ENCODE data around the gene ORM1. TPM values are rescaled to one million over a fixed set of nuclear protein-coding genes. Genes with fewer than 3 reads are reported as not detected.

ORM1 gene
- total RNA-seq, 1 experiment from 2014 or later = 4.4 TPM

DNA sequence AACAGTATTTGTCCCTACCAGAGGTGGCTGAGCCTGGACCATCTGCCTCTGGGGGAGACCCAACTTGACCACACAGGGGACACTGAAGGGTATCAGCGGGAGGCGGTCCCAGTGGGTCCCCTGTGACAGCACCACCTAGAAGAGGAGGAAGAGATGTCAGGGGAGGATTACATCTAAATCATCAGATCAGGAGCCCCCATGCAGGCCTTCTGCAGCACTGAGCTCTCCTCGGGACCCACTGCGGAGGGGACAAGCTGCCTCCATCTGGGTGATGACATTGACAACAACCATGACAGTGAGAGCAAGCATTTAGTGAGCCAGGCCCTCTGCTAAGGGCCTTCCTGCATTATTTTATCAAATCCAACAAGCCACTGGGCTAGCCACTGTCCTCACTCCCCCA, 19.1 kb downstream of the ORM1 start:
- no peaks in the 10 kb centered on the region for H3K27me3 ChIP-seq (ENCODE audit: insufficient read depth, low read length)
- H2BK5ac ChIP-seq (ENCODE audit: insufficient read length, low read length) = no peak overlapping the region
- peaks cover 46 to 85% (median 68%) of the 10 kb centered on the region in 3 experiments for H3K36me3 Mint-ChIP-seq (ENCODE audit: insufficient read depth in 1 of 3, low read depth in 3 of 3)
- no peak overlapping the region for H2AK5ac ChIP-seq (ENCODE audit: insufficient read length, low read length)
- H4K91ac ChIP-seq (ENCODE audit: insufficient read length, low read depth, low read length) = no peak overlapping the region
- no peaks in the 10 kb centered on the region for H3K79me1 ChIP-seq (ENCODE audit: insufficient read depth, low read depth, low read length, poor library complexity, severe bottlenecking)
- no peak for TF ChIP-seq CTCF (conservative IDR thresholded peaks at IDR 0.05)
- no peaks in the 10 kb centered on the region for H3K23me2 ChIP-seq (ENCODE audit: insufficient read length, low read depth, low read length, poor library complexity, severe bottlenecking)
- H3K14ac ChIP-seq (ENCODE audit: insufficient read depth, low read length) = no peak overlapping the region
- WGBS (ENCODE audit: extremely low coverage, insufficient read length, low lambda C conversion rate) = no CpG with 5 or more reads among the region's 4 CpGs
- no peak for DNase-seq
- no peak overlapping the region for H3K4me3 Mint-ChIP-seq
- H3K4me1 ChIP-seq (ENCODE audit: insufficient read depth, low read length) = no peaks in the 10 kb centered on the region
- no peak overlapping the region for H4K8ac ChIP-seq (replicated peaks; ENCODE audit: insufficient read length, low read depth, low read length)
- H3K27me3 Mint-ChIP-seq (ENCODE audit: low read depth) = no peaks in the 10 kb centered on the region; the same call in 1 of the 2 replicates
- no peaks in the 10 kb centered on the region for H3K9me3 ChIP-seq (ENCODE audit: control insufficient read depth, low read depth, low read length)
- H2AFZ ChIP-seq (ENCODE audit: low read length) = no peak overlapping the region
- H3K79me2 ChIP-seq (ENCODE audit: insufficient read depth, low read length) = no peaks in the 10 kb centered on the region
- no peak overlapping the region for H2BK120ac ChIP-seq (ENCODE audit: low read depth, low read length, poor library complexity, severe bottlenecking)
- no peak overlapping the region for H2BK20ac ChIP-seq (ENCODE audit: low read depth, low read length, poor library complexity, severe bottlenecking)
- no peak overlapping the region for H2BK12ac ChIP-seq (ENCODE audit: insufficient read length, low read depth, low read length)
- no peak overlapping the region for H2BK15ac ChIP-seq (ENCODE audit: low read depth, low read length)
- no peak overlapping the region for H3K27ac ChIP-seq (ENCODE audit: insufficient read length, low read depth, low read length)
- no peak overlapping the region for H3K56ac ChIP-seq (ENCODE audit: insufficient read length, low read depth, low read length)
- H3K9me3 Mint-ChIP-seq = no peaks in the 10 kb centered on the region
- H3K4me1 Mint-ChIP-seq = no peaks in the 10 kb centered on the region
- H3T11ph ChIP-seq (ENCODE audit: low read length) = no peak overlapping the region
- H4K5ac ChIP-seq (ENCODE audit: insufficient read length, low read depth, low read length) = no peak overlapping the region
- H3K4ac ChIP-seq (ENCODE audit: low read depth, low read length) = no peak overlapping the region
- no peak overlapping the region for H3K23ac ChIP-seq (ENCODE audit: insufficient read length, low read depth, low read length)
- H3K18ac ChIP-seq (ENCODE audit: insufficient read length, low read depth, low read length) = no peak overlapping the region
- peak overlapping the region in 1 of 3 experiments; percentile 60; a peak in 1 of 7 replicates for H3K27ac Mint-ChIP-seq
- no peak overlapping the region for H3K9ac ChIP-seq (ENCODE audit: extremely low read depth, insufficient read length, low read length)
- no peaks in the 10 kb centered on the region for H4K20me1 ChIP-seq (ENCODE audit: control insufficient read depth, insufficient read depth, insufficient read length)
- H3K4me2 ChIP-seq (ENCODE audit: insufficient read depth, insufficient read length, low read length) = no peak overlapping the region
